C4-2B (cell line): ENCODE data around the gene NDRG4.

Experiments used
- CTCF ChIP-seq: fragments of 450-650 bp; conservative IDR thresholded peaks from 2 replicates; pipeline ENCODE4 v1.5.1; 2017; ENCODE audit warnings: mild to moderate bottlenecking
- ZFX ChIP-seq: fragments of 450-650 bp; IDR thresholded peaks from 2 replicates; pipeline ENCODE4 v1.6.1; 2017

GRCh38 chr16:58495521-58496331 lies 4.2 kb upstream of the NDRG4 start:
- no peak for TF ChIP-seq CTCF
- no peak for TF ChIP-seq ZFX
